Trophoblast cell (in vitro differentiated cells and primary cell): Measurements from ENCODE around the gene MAP7.

Experiments
- DNase-seq, 2 donors: peaks; one replicate each; pipeline ENCODE4 v3.0.0-alpha.2; 2016
- H2AFZ ChIP-seq: 2 replicates; pipeline ENCODE4 v1.6.1; 2013; ENCODE audit warnings: low read length, moderate library complexity, mild to moderate bottlenecking; ENCODE audit not compliant: insufficient read depth, poor library complexity
- H2AK5ac ChIP-seq: 2 replicates; pipeline ENCODE4 v1.6.1; 2013; ENCODE audit warnings: mild to moderate bottlenecking, low read length
- H2BK120ac ChIP-seq: 2 replicates; pipeline ENCODE4 v1.6.1; 2013; ENCODE audit warnings: low read length, mild to moderate bottlenecking, moderate library complexity; ENCODE audit not compliant: insufficient read depth, poor library complexity
- H2BK12ac ChIP-seq: 2 replicates; pipeline ENCODE4 v1.6.1; 2013; ENCODE audit warnings: mild to moderate bottlenecking, low read length, moderate library complexity
- H2BK5ac ChIP-seq: 2 replicates; pipeline ENCODE4 v1.6.1; 2013; ENCODE audit warnings: low read length, low read depth, moderate library complexity, mild to moderate bottlenecking; ENCODE audit not compliant: poor library complexity
- H3K14ac ChIP-seq: 2 replicates; pipeline ENCODE4 v1.6.1; 2013; ENCODE audit warnings: mild to moderate bottlenecking, low read length
- H3K18ac ChIP-seq: 2 replicates; pipeline ENCODE4 v1.6.1; 2013; ENCODE audit warnings: mild to moderate bottlenecking, low read length
- H3K23ac ChIP-seq: 2 replicates; pipeline ENCODE4 v1.6.1; 2013; ENCODE audit warnings: low read length
- H3K27ac ChIP-seq: 2 replicates; pipeline ENCODE4 v1.5.1; 2013; ENCODE audit warnings: low read depth, mild to moderate bottlenecking, inconsistent platforms, low read length, moderate library complexity
- H3K27me3 ChIP-seq: 2 replicates; pipeline ENCODE4 v1.6.1; 2013; ENCODE audit warnings: inconsistent platforms, mild to moderate bottlenecking, low read length, moderate library complexity; ENCODE audit not compliant: insufficient read depth
- H3K36me3 ChIP-seq, 2 experiments: 1 replicate in 1 of 2; 2 replicates in 1 of 2; pipeline ENCODE4 v1.6.1; 2013; ENCODE audit warnings: low read length in 2 of 2, mild to moderate bottlenecking in 2 of 2, moderate library complexity in 1 of 2; ENCODE audit not compliant: insufficient read depth in 2 of 2, control insufficient read depth in 1 of 2
- H3K4ac ChIP-seq: 2 replicates; pipeline ENCODE4 v1.6.1; 2013; ENCODE audit warnings: low read depth, mild to moderate bottlenecking, low read length, moderate library complexity
- H3K4me1 ChIP-seq, 2 experiments: 1 replicate in 1 of 2; 2 replicates in 1 of 2; pipeline ENCODE4 v1.6.1; 2013; ENCODE audit warnings: low read length in 2 of 2, mild to moderate bottlenecking in 2 of 2, moderate library complexity in 1 of 2; ENCODE audit not compliant: insufficient read depth in 2 of 2, control insufficient read depth in 1 of 2
- H3K4me2 ChIP-seq: 2 replicates; pipeline ENCODE4 v1.6.1; 2013; ENCODE audit warnings: inconsistent platforms, mild to moderate bottlenecking, low read length, moderate library complexity
- H3K4me3 ChIP-seq: 2 replicates; pipeline ENCODE4 v1.5.1; 2013; ENCODE audit warnings: mild to moderate bottlenecking, low read depth, low read length, inconsistent platforms
- H3K79me1 ChIP-seq: one replicate; pipeline ENCODE4 v1.6.1; 2013; ENCODE audit warnings: low read length
- H3K79me2 ChIP-seq: 2 replicates; pipeline ENCODE4 v1.6.1; 2013; ENCODE audit warnings: low read length, mild to moderate bottlenecking; ENCODE audit not compliant: control insufficient read depth, insufficient read depth, poor library complexity
- H3K9ac ChIP-seq: 2 replicates; pipeline ENCODE4 v1.6.1; 2013; ENCODE audit warnings: mild to moderate bottlenecking, low read length
- H3K9me3 ChIP-seq: 2 replicates; pipeline ENCODE4 v1.6.1; 2013; ENCODE audit warnings: low read depth, mild to moderate bottlenecking, control low read depth, inconsistent platforms, low read length; ENCODE audit not compliant: insufficient read depth
- H4K12ac ChIP-seq: 2 replicates; pipeline ENCODE4 v1.6.1; 2013; ENCODE audit warnings: low read depth, mild to moderate bottlenecking, low read length, moderate library complexity
- H4K8ac ChIP-seq: 2 replicates; pipeline ENCODE4 v1.6.1; 2013; ENCODE audit warnings: low read depth, mild to moderate bottlenecking, low read length, moderate library complexity
- H4K91ac ChIP-seq: one replicate; pipeline ENCODE4 v1.6.1; 2013; ENCODE audit warnings: low read depth, mild to moderate bottlenecking, low read length, moderate library complexity
- WGBS: extraction: QIAGEN DNeasy Blood & Tissue Kit; methylation state at CpG from one replicate; pipeline ENCODE4 v1.1.7; 2013; ENCODE audit warnings: missing lambda C conversion rate; ENCODE audit not compliant: insufficient read length, insufficient coverage; ENCODE audit errors: extremely low coverage; 5-methylcytosine and 5-hydroxymethylcytosine counted together

The MAP7 gene

GRCh38 chr6:136510782-136511181 lies 39.4 kb downstream of the MAP7 start:
- Histone ChIP-seq H3K27me3 (no peaks in the 10 kb centered on the region), H3K23ac (no peak overlapping the region), H2BK5ac (no peak overlapping the region), H4K12ac (no peak overlapping the region), H3K79me1 (no peaks in the 10 kb centered on the region), H4K8ac (no peak overlapping the region), H3K79me2 (no peaks in the 10 kb centered on the region), H3K9ac (no peak overlapping the region), H3K9me3 (peaks cover 2% of the 10 kb centered on the region), H2BK120ac (no peak overlapping the region), H4K91ac (no peak overlapping the region), H2AFZ (no peak overlapping the region), H3K4me2 (no peak overlapping the region), H3K18ac (no peak overlapping the region), H3K27ac (no peak overlapping the region), H3K36me3 (peaks cover 2 to 3% of the 10 kb centered on the region in 2 experiments), H3K4me1 (no peaks in the 10 kb centered on the region), H3K4ac (no peak overlapping the region), H3K14ac (no peak overlapping the region), H2AK5ac (no peak overlapping the region), H2BK12ac (no peak overlapping the region), H3K4me3 (no peak overlapping the region)
- WGBS = no CpG with 5 or more reads among the region's 4 CpGs
- no peak for DNase-seq

DNA sequence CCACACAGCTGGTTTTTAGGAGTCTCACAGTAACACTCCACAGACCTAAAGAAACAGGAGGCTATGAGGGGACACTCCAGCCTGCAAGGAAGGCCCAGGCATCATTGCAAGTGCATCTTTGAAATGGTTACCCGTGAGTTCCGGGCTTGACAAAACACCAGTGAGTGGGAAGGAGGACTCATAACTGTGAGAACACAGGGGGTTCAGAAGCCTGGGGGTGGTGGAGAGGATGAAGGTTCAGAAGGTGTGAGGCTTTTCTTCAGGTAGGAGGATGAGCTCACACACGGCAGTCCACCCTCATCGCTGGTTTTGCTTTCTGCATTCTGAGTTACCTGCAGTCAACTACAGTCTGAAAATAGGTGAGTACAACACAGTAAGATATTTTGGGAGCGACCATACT lies 39.9 kb downstream of the MAP7 start:
- Histone ChIP-seq H3K79me1 (no peaks in the 10 kb centered on the region), H3K4me1 (no peaks in the 10 kb centered on the region), H4K8ac (no peak overlapping the region), H3K23ac (no peak overlapping the region), H3K4me2 (no peak overlapping the region), H2BK5ac (no peak overlapping the region), H4K91ac (no peak overlapping the region), H2BK120ac (no peak overlapping the region), H2AFZ (no peak overlapping the region), H3K9me3 (peaks cover 2% of the 10 kb centered on the region), H3K14ac (no peak overlapping the region), H3K18ac (no peak overlapping the region), H2BK12ac (no peak overlapping the region), H3K4ac (no peak overlapping the region), H2AK5ac (no peak overlapping the region), H3K79me2 (no peaks in the 10 kb centered on the region), H3K27ac (no peak overlapping the region), H3K27me3 (no peaks in the 10 kb centered on the region), H3K9ac (no peak overlapping the region), H3K4me3 (no peak overlapping the region), H4K12ac (no peak overlapping the region), H3K36me3 (peaks cover 2 to 3% of the 10 kb centered on the region in 2 experiments)
- DNase-seq = no peak
- WGBS = no CpG with 5 or more reads among the region's 5 CpGs

DNA sequence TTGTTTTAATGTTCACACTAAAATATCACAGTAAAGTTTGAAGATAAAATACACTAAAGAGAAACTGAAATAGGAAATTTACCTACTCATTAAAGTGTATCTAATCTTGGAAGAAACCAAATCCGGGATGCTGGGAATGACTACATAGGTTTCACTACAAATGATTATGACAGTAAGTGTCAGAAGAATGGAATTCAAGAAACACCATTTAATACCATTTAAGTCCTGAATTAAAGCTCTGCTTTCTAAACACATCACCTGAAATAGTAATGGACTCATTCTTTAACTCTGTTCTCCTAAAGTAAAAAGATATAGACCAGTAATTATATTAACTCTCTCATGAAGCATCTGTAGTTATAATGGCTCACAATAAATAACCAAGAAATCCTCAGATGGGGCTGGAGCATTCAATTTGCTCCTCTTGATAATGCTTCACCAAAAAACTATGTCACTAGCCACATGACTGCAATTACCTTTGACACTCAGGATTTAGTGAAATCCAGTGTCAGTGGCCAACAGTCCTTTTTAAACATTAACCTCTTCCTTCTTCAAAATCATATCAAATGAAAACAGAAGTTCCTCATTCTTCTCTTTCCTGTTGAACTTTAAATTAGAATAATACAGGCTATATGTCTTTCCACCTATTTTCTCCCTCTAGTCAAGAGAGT lies 41.4 kb downstream of the MAP7 start:
- Histone ChIP-seq H3K23ac (no peak overlapping the region), H3K4me1 (no peaks in the 10 kb centered on the region), H3K27me3 (no peaks in the 10 kb centered on the region), H3K9ac (no peak overlapping the region), H3K36me3 (peaks cover 2 to 3% of the 10 kb centered on the region in 2 experiments), H4K12ac (no peak overlapping the region), H3K27ac (no peak overlapping the region), H4K8ac (no peak overlapping the region), H3K18ac (no peak overlapping the region), H3K4me3 (no peak overlapping the region), H3K9me3 (peaks cover 2% of the 10 kb centered on the region), H2AK5ac (no peak overlapping the region), H3K4me2 (no peak overlapping the region), H3K14ac (no peak overlapping the region), H3K79me2 (no peaks in the 10 kb centered on the region), H2BK12ac (no peak overlapping the region), H2BK5ac (no peak overlapping the region), H2AFZ (no peak overlapping the region), H3K4ac (no peak overlapping the region), H4K91ac (no peak overlapping the region), H2BK120ac (no peak overlapping the region), H3K79me1 (no peaks in the 10 kb centered on the region)
- DNase-seq = no peak
- no CpG with 5 or more reads among the region's 1 CpG for WGBS

DNA sequence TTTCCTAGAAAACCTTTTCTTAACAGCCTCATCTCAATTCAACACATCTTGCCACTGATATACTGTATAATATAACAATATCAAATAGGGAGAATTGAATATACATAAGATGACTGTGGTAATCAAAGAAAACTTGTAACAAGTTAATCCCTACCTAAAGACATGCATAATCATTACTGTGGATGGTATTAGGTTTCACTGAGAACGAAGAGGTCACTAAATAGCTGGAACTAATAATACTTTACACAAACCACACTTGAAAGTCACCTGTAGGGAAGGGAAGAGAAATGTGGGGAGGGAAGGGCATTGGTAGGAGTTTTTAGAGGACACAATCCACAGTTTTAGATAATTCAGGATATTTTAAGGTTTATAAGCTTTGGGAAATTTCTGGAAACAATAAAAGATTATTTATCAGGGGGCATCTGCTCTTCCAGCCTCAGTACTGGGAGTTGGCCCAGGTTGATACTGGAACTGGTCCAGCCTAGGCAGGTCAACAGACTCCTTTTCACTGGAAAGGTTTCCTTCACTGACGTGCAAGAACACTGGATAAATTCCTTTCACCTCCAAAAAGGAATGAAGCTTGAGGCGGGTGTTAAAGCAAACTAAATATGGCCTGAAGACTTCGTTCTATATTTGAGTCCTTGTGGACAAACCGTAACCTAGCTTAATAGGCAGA lies 44.0 kb downstream of the MAP7 start:
- no peak overlapping the region for H3K14ac ChIP-seq
- WGBS = no CpG with 5 or more reads among the region's 5 CpGs
- H3K9me3 ChIP-seq = no peaks in the 10 kb centered on the region
- no peak overlapping the region for H3K4me2 ChIP-seq
- no peak overlapping the region for H3K18ac ChIP-seq
- no peak overlapping the region for H4K8ac ChIP-seq
- H3K9ac ChIP-seq = no peak overlapping the region
- no peak overlapping the region for H2AFZ ChIP-seq
- H4K91ac ChIP-seq = no peak overlapping the region
- H3K27ac ChIP-seq = no peak overlapping the region
- H4K12ac ChIP-seq = no peak overlapping the region
- no peak overlapping the region for H2AK5ac ChIP-seq
- no peaks in the 10 kb centered on the region for H3K79me1 ChIP-seq
- H3K4me3 ChIP-seq = no peak overlapping the region
- peaks cover 0 to 2% of the 10 kb centered on the region in 2 experiments for H3K36me3 ChIP-seq
- DNase-seq = no peak
- no peak overlapping the region for H3K23ac ChIP-seq
- H3K27me3 ChIP-seq = no peaks in the 10 kb centered on the region
- H3K4me1 ChIP-seq = no peaks in the 10 kb centered on the region
- H2BK5ac ChIP-seq = no peak overlapping the region
- no peak overlapping the region for H2BK12ac ChIP-seq
- H3K4ac ChIP-seq = no peak overlapping the region
- H2BK120ac ChIP-seq = no peak overlapping the region
- H3K79me2 ChIP-seq = no peaks in the 10 kb centered on the region
